Fibroblast of lung (primary cell): ENCODE data around the gene AARS1. TPM values are rescaled to one million over a fixed set of nuclear protein-coding genes. Genes with fewer than 3 reads are reported as not detected.
A peak's percentile ranks its signal among the peaks of the same experiment; 100 is the strongest.
"Not testable (repeated sequence)": the region's sequence is repeated elsewhere in the genome, so short reads cannot be mapped to it uniquely, and the experiment has no call there.

Experiments
- DNase-seq, 2 donors: peaks; one replicate each; pipeline versions ENCODE4 v3.0.0 to v3.0.0-alpha.2; 2010; ENCODE audit warnings: low read depth in 2 of 2
- H2AFZ ChIP-seq: 2 replicates; pipeline ENCODE4 v1.5.1; 2012; ENCODE audit warnings: low read length, control low read depth, inconsistent platforms
- H3K27ac ChIP-seq: 2 replicates; pipeline ENCODE4 v1.5.1; 2011; ENCODE audit warnings: low read length, control low read depth; ENCODE audit not compliant: insufficient read depth
- H3K27me3 ChIP-seq: 2 replicates; pipeline ENCODE4 v1.5.1; 2011; ENCODE audit warnings: mild to moderate bottlenecking, low read length; ENCODE audit not compliant: control insufficient read depth, insufficient read depth
- H3K36me3 ChIP-seq: 2 replicates; pipeline ENCODE4 v1.5.1; 2011; ENCODE audit warnings: low read length; ENCODE audit not compliant: control insufficient read depth, insufficient read depth
- H3K4me1 ChIP-seq: 2 replicates; pipeline ENCODE4 v1.5.1; 2011; ENCODE audit warnings: low read length; ENCODE audit not compliant: control insufficient read depth, insufficient read depth; ENCODE audit errors: extremely low read depth
- H3K4me2 ChIP-seq: 2 replicates; pipeline ENCODE4 v1.5.1; 2011; ENCODE audit warnings: low read length, control low read depth; ENCODE audit not compliant: insufficient read depth; ENCODE audit errors: extremely low read depth
- H3K4me3 ChIP-seq, 4 experiments: fragments of 200-600 bp in 1 of 4; sonication (generic) in 1 of 4; replicated peaks in 1 of 4; 2 replicates each; pipeline ENCODE4 v1.5.1; 2011 to 2016; ENCODE audit warnings: low read length in 4 of 4, low read depth in 3 of 4, mild to moderate bottlenecking in 3 of 4, control low read depth in 2 of 4, inconsistent platforms in 1 of 4, mixed read lengths in 1 of 4; ENCODE audit not compliant: insufficient read depth in 1 of 4; ENCODE audit errors: control extremely low read depth in 1 of 4
- H3K79me2 ChIP-seq: 2 replicates; pipeline ENCODE4 v1.5.1; 2012; ENCODE audit warnings: mild to moderate bottlenecking, low read length, inconsistent platforms; ENCODE audit not compliant: control insufficient read depth, insufficient read depth
- H3K9ac ChIP-seq: 2 replicates; pipeline ENCODE4 v1.5.1; 2011; ENCODE audit warnings: mild to moderate bottlenecking, low read length, control low read depth; ENCODE audit not compliant: insufficient read depth
- H3K9me3 ChIP-seq: 2 replicates; pipeline ENCODE4 v1.5.1; 2012; ENCODE audit warnings: low read depth, low read length; ENCODE audit not compliant: control insufficient read depth, insufficient read depth
- H4K20me1 ChIP-seq: 2 replicates; pipeline ENCODE4 v1.5.1; 2011; ENCODE audit warnings: low read length; ENCODE audit not compliant: control insufficient read depth, insufficient read depth; ENCODE audit errors: extremely low read depth
- EZH2 ChIP-seq: IDR thresholded peaks from 2 replicates; pipeline ENCODE4 v1.5.1; 2012; ENCODE audit warnings: low read length, control low read depth, mild to moderate bottlenecking; ENCODE audit errors: missing control alignments
- polyA plus RNA-seq, 2 donors: library from polyadenylated mRNA; depleted of rRNA in 1 of 2; stranded (reverse) in 1 of 2; unstranded in 1 of 2; fragments of >200 nt; gene quantifications; 2 replicates each; pipeline ENCODE4 v1.2.1, GENCODE V29; 2011 to 2012; ENCODE audit warnings: missing spikeins in 1 of 2
- total RNA-seq: library from RNA; depleted of rRNA; stranded (reverse); fragments of >200 nt; gene quantifications from 2 replicates; pipeline ENCODE4 v1.2.1, GENCODE V29; 2014
- TF ChIP-seq, protein P1 (sequence below), 2 donors: IDR thresholded peaks in 1 of 2; conservative IDR thresholded peaks in 1 of 2; 1 replicate in 1 of 2; 2 replicates in 1 of 2; pipeline ENCODE4 v1.5.1; 2011 to 2012; ENCODE audit warnings: low read length in 2 of 2, control low read depth in 1 of 2, inconsistent platforms in 1 of 2, low read depth in 1 of 2, mild to moderate bottlenecking in 1 of 2

Gene AARS1
- total and polyA plus RNA-seq, 2 donors (not counting 1 experiment from before 2014, with no cell fraction given) = 137 to 596 TPM

DNA sequence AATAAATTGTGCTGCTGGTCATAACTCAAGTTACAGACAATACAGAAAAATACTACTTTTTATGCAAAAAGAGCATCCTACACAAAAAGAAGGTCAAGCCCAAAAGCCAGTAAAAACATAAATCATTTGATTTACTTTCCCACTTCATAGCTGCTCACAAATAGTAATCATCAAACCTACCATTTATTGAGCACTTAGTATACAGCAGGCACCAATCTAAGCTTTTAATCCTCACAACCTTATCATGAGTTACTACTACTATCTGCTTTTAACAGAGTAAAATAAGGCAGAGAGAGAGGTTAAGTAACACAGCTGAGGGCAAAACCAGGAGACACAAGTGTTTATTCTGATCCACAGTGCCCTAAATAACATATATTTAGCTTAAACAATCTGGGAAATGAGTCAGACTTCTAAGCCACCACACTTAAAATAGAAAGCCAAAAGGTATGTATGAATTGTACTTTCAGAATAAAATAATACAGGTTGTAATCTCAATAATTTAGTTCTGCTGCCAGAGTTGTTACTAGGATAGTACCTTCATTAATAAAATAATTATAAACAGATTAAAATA is 1.7 kb upstream of the AARS1 start:
- Histone ChIP-seq H3K79me2 (peaks cover 21% of the 10 kb centered on the region), H3K27ac (no peak overlapping the region), H3K27me3 (no peaks in the 10 kb centered on the region), H3K4me3 (no peak overlapping the region), H3K9me3 (no peaks in the 10 kb centered on the region), H4K20me1 (no peaks in the 10 kb centered on the region), H3K4me2 (no peak overlapping the region), H2AFZ (no peak overlapping the region), H3K9ac (no peak overlapping the region), H3K36me3 (peaks cover 1% of the 10 kb centered on the region), H3K4me1 (no peaks in the 10 kb centered on the region)
- peak in 1 of 2 donors; percentile 23 for DNase-seq
- TF ChIP-seq EZH2 = no peak
- TF ChIP-seq, protein P1, sequence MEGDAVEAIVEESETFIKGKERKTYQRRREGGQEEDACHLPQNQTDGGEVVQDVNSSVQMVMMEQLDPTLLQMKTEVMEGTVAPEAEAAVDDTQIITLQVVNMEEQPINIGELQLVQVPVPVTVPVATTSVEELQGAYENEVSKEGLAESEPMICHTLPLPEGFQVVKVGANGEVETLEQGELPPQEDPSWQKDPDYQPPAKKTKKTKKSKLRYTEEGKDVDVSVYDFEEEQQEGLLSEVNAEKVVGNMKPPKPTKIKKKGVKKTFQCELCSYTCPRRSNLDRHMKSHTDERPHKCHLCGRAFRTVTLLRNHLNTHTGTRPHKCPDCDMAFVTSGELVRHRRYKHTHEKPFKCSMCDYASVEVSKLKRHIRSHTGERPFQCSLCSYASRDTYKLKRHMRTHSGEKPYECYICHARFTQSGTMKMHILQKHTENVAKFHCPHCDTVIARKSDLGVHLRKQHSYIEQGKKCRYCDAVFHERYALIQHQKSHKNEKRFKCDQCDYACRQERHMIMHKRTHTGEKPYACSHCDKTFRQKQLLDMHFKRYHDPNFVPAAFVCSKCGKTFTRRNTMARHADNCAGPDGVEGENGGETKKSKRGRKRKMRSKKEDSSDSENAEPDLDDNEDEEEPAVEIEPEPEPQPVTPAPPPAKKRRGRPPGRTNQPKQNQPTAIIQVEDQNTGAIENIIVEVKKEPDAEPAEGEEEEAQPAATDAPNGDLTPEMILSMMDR (conservative IDR thresholded peaks at IDR 0.05 in 1 of 2, IDR thresholded peaks at IDR 0.05 in 1 of 2; ENCODE audit: low read depth in 1 of 2, low read length in 2 of 2) = no peak

DNA sequence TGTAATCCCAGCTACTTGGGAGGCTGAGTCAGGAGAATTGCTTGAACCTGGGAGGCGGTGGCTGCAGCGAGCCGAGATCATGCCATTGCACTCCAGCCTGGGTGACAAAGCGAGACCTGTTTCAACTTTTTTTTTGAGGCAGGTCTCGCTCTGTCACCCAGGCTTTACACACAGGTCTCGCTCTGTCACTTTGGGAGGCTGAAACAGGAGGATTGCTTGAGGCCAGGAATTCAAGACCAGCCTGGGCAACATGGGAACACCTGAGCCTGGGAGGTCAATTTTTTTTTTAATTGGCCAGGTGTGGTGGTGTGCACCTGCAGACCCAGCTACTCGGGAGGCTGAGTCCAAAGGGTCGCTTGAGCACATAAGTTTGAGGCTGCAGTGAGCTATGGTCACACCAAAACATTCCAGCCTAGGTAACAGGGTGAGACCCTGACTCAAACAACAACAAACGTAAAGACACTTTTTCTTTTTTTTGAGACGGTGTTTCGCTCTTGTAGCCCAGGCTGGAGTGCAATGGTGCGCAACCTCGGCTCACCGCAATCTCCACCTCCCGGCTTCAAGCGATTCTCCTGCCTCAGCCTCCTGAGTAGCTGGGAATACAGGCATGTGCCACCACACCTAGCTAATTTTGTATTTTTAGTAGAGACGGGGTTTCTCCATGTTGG is 1.9 kb downstream of the AARS1 start:
- H3K27ac ChIP-seq, H4K20me1 ChIP-seq, H3K9ac ChIP-seq, H2AFZ ChIP-seq, H3K4me1 ChIP-seq, H3K4me2 ChIP-seq, H3K27me3 ChIP-seq, DNase-seq, H3K9me3 ChIP-seq, H3K36me3 ChIP-seq: not testable (repeated sequence)
- Histone ChIP-seq H3K4me3 (peak overlapping the region in 3 of 4 experiments; percentile 1 to 80 (median 67)), H3K79me2 (peaks cover 40% of the 10 kb centered on the region)

DNA sequence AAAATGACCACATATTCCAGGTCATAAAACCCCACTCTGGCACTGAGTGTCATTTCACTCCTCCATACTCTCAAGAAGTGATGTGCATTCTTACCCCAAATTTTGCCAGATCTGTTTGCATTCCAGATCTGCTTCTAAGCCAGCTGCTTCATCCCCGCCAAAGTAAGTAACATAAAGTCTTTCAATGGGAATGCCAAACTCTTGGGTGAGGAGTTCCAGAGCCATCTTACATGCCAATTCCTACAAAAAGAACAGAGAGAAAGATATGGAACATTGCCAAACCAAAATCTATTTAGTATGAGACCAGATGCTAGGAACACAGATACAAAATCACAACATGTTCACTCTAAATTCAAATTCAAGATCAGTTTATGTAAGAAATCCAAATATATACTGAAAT is 12.9 kb downstream of the AARS1 start:
- Histone ChIP-seq H3K9ac (no peak overlapping the region), H3K9me3 (no peaks in the 10 kb centered on the region), H3K4me1 (no peaks in the 10 kb centered on the region), H2AFZ (no peak overlapping the region), H3K36me3 (peaks cover 12% of the 10 kb centered on the region), H3K27me3 (no peaks in the 10 kb centered on the region), H4K20me1 (no peaks in the 10 kb centered on the region), H3K27ac (no peak overlapping the region), H3K79me2 (peaks cover 3% of the 10 kb centered on the region), H3K4me3 (no peak overlapping the region), H3K4me2 (no peak overlapping the region)
- TF ChIP-seq, protein P1 (conservative IDR thresholded peaks at IDR 0.05 in 1 of 2, IDR thresholded peaks at IDR 0.05 in 1 of 2; ENCODE audit: low read depth in 1 of 2, low read length in 2 of 2) = no peak
- no peak for TF ChIP-seq EZH2
- no peak for DNase-seq
